PC-9 (cell line): ENCODE measurements around the gene KLHL18. TPM values are rescaled to one million over a fixed set of nuclear protein-coding genes. Genes with fewer than 3 reads are reported as not detected.

ENCODE experiments used
- BruUV-seq: library from RNA; stranded (reverse); fragments of 400-500 nt; replicated peaks from 2 replicates; lab custom pipeline; 2021; lab: Mats Ljungman, UMichigan
- CTCF ChIA-PET: fragments of 300-600 bp; sonication (Branson Sonifier 250); formaldehyde crosslinking; loops from one replicate; lab custom pipeline; 2022; ENCODE audit warnings: antibody characterized with exemption; lab: Charles Lee
- POLR2A ChIA-PET: fragments of 300-600 bp; sonication (Branson Sonifier 250); formaldehyde crosslinking; loops from one replicate; lab custom pipeline; 2022; ENCODE audit warnings: antibody characterized with exemption; ENCODE audit not compliant: unreplicated experiment; lab: Charles Lee
- DNase-seq, 2 experiments: peaks; one replicate each; pipeline versions ENCODE4 v3.0.0 to v3.0.0-alpha.2; 2015 to 2022; ENCODE audit warnings: mixed read lengths in 1 of 2
- H2AFZ ChIP-seq: fragments of 200-600 bp; sonication (generic); 2 replicates; pipeline ENCODE4 v1.8.1; 2017; ENCODE audit warnings: antibody characterized with exemption
- H3F3A ChIP-seq: fragments of 200-600 bp; sonication (generic); 2 replicates; pipeline ENCODE4 v1.8.1; 2017; ENCODE audit warnings: antibody characterized with exemption, mild to moderate bottlenecking, low read depth; ENCODE audit not compliant: insufficient read depth
- H3K27ac ChIP-seq: fragments of 200-600 bp; sonication (generic); 2 replicates; pipeline ENCODE4 v1.6.1; 2016; ENCODE audit warnings: mixed run types
- H3K27me3 ChIP-seq: fragments of 200-600 bp; sonication (generic); 2 replicates; pipeline ENCODE4 v1.6.1; 2016; ENCODE audit warnings: low read depth, mixed run types; ENCODE audit not compliant: insufficient read depth
- H3K36me3 ChIP-seq: fragments of 200-600 bp; sonication (generic); 2 replicates; pipeline ENCODE4 v1.6.1; 2016; ENCODE audit warnings: low read depth, mixed run types
- H3K4me1 ChIP-seq: fragments of 200-600 bp; sonication (generic); replicated peaks from 2 replicates; pipeline ENCODE4 v1.6.1; 2016; ENCODE audit warnings: mixed run types; ENCODE audit not compliant: insufficient read depth
- H3K4me2 ChIP-seq: fragments of 200-600 bp; sonication (generic); 2 replicates; pipeline ENCODE4 v1.6.1; 2017; ENCODE audit warnings: mixed run types
- H3K4me3 ChIP-seq: fragments of 200-600 bp; sonication (generic); 2 replicates; pipeline ENCODE4 v1.6.1; 2016; ENCODE audit warnings: mixed run types
- H3K79me2 ChIP-seq: fragments of 200-600 bp; sonication (generic); 2 replicates; pipeline ENCODE4 v1.6.1; 2017; ENCODE audit warnings: low read depth, mixed run types
- H3K9me2 ChIP-seq: fragments of 200-600 bp; sonication (generic); 2 replicates; pipeline ENCODE4 v1.8.1; 2017; ENCODE audit warnings: mild to moderate bottlenecking; ENCODE audit not compliant: insufficient read depth
- H3K9me3 ChIP-seq: fragments of 200-600 bp; sonication (generic); 2 replicates; pipeline ENCODE4 v1.8.1; 2016; ENCODE audit warnings: low read depth; ENCODE audit not compliant: insufficient read depth
- H4K20me1 ChIP-seq: fragments of 200-600 bp; sonication (generic); 2 replicates; pipeline ENCODE4 v1.8.1; 2017; ENCODE audit not compliant: insufficient read depth
- CTCF ChIP-seq: fragments of 200-600 bp; sonication (generic); conservative IDR thresholded peaks from 2 replicates; pipeline ENCODE4 v1.6.1; 2017; ENCODE audit warnings: mixed run types, antibody characterized with exemption, mild to moderate bottlenecking, moderate library complexity
- EZH2 ChIP-seq: fragments of 200-600 bp; sonication (generic); IDR thresholded peaks from 2 replicates; pipeline ENCODE4 v1.8.0; 2017; ENCODE audit warnings: antibody characterized with exemption, low read depth
- intact Hi-C: fragments of 100-400 bp; cut with micrococcal nuclease; formaldehyde crosslinking; loops from one replicate; pipeline ENCODE4 v1.10.0; 2022; ENCODE audit not compliant: unreplicated experiment
- total RNA-seq: library from RNA; stranded (reverse); gene quantifications from 2 replicates; pipeline ENCODE4 v1.2.3, GENCODE V29; 2021

KLHL18 gene
- total RNA-seq, 1 experiment from 2014 or later = 16.0 TPM

GRCh38 chr3:47385007-47385406 lies 102.3 kb downstream of the KLHL18 start:
- no peaks in the 10 kb centered on the region for H3K9me3 ChIP-seq
- CTCF ChIA-PET = no interaction called here
- intact Hi-C loops = no loop called here
- DNase-seq = peak in 1 of 2 experiments; percentile 66
- H3F3A ChIP-seq = peaks cover 12% of the 10 kb centered on the region
- POLR2A ChIA-PET = no interaction called here
- H3K36me3 ChIP-seq = no peaks in the 10 kb centered on the region
- TF ChIP-seq EZH2 (no peak), CTCF (no peak)
- no peak overlapping the region for H3K4me2 ChIP-seq
- H3K79me2 ChIP-seq = peaks cover 79% of the 10 kb centered on the region
- no TSS peak for BruUV-seq
- no peaks in the 10 kb centered on the region for H3K9me2 ChIP-seq
- no peaks in the 10 kb centered on the region for H3K27me3 ChIP-seq
- H3K4me3 ChIP-seq = no peak overlapping the region
- peaks cover 7% of the 10 kb centered on the region for H3K4me1 ChIP-seq
- H2AFZ ChIP-seq = no peak overlapping the region
- 0 out of 2 replicates have a peak overlapping the region, but pooled peaks have one; percentile 2 for H3K27ac ChIP-seq
- H4K20me1 ChIP-seq = peaks cover 65% of the 10 kb centered on the region

GRCh38 chr3:47385796-47386195 lies 103.1 kb downstream of the KLHL18 start:
- TF ChIP-seq EZH2 (no peak), CTCF (no peak)
- CTCF ChIA-PET = no interaction called here
- H3K36me3 ChIP-seq = no peaks in the 10 kb centered on the region

GRCh38 chr3:47392933-47393332 lies 110.2 kb downstream of the KLHL18 start:
- no peak overlapping the region for H3K4me3 ChIP-seq
- peaks cover 6% of the 10 kb centered on the region; the same call in 1 of the 2 replicates for H3F3A ChIP-seq
- no peak for DNase-seq
- peaks cover 66% of the 10 kb centered on the region for H3K79me2 ChIP-seq
- no peaks in the 10 kb centered on the region; the same call in 1 of the 2 replicates for H3K36me3 ChIP-seq
- CTCF ChIA-PET = no interaction called here
- H3K27ac ChIP-seq = no peak overlapping the region
- H2AFZ ChIP-seq = no peak overlapping the region
- intact Hi-C loops = no loop called here
- H3K4me1 ChIP-seq = peaks cover 16% of the 10 kb centered on the region
- POLR2A ChIA-PET = no interaction called here
- no TSS peak for BruUV-seq
- H3K4me2 ChIP-seq = no peak overlapping the region
- H3K27me3 ChIP-seq = no peaks in the 10 kb centered on the region
- no peaks in the 10 kb centered on the region for H3K9me2 ChIP-seq
- TF ChIP-seq EZH2 = no peak
- TF ChIP-seq CTCF = no peak
- H4K20me1 ChIP-seq = peaks cover 48% of the 10 kb centered on the region
- no peaks in the 10 kb centered on the region for H3K9me3 ChIP-seq

More at GRCh38 chr3:47385796-47386195, 103.1 kb downstream of the KLHL18 start:
- Histone ChIP-seq H3K4me3 (no peak overlapping the region), H3K9me3 (no peaks in the 10 kb centered on the region), H3K9me2 (no peaks in the 10 kb centered on the region), H2AFZ (no peak overlapping the region), H3K4me2 (no peak overlapping the region), H3K27ac (no peak overlapping the region), H3K4me1 (peaks cover 7% of the 10 kb centered on the region), H3K27me3 (no peaks in the 10 kb centered on the region), H4K20me1 (peaks cover 70% of the 10 kb centered on the region), H3K79me2 (peaks cover 85% of the 10 kb centered on the region), H3F3A (peaks cover 7% of the 10 kb centered on the region; the same call in 1 of the 2 replicates)
- POLR2A ChIA-PET = no interaction called here
- no TSS peak for BruUV-seq
- intact Hi-C loops = no loop called here
- no peak for DNase-seq
